Measurements from ENCODE around the gene HTD2.
A peak's percentile ranks its signal among the peaks of the same experiment; 100 is the strongest.
"Not testable (repeated sequence)": the region's sequence is repeated elsewhere in the genome, so short reads cannot be mapped to it uniquely, and the experiment has no call there.

HTD2 gene

GRCh38 chr3:58305882-58306711 lies at the start of gene HTD2, which contains the start of gene RPP14:
TSS of gene HTD2 (plus strand) at chr3:58306520. CDS start at chr3:58317614, 11,094 bp downstream.
TSS of gene RPP14 (plus strand) at chr3:58306245. CDS start at chr3:58310330, 4,085 bp downstream.
- DNase-seq (ENCODE audit: low read depth), result peak; percentile 94

GRCh38 chr3:58258392-58259055 lies 47.8 kb upstream of the HTD2 start:
- DNase-seq (ENCODE audit: low read depth), result no peak

- peak; percentile 64 for DNase-seq (ENCODE audit: low read depth)
These were observed 46.0 kb upstream of the HTD2 start for GRCh38 chr3:58260261-58260731.

- no peak for DNase-seq (ENCODE audit: low read depth)
These were observed 45.6 kb upstream of the HTD2 start for GRCh38 chr3:58260733-58261132.

- no peak for DNase-seq (ENCODE audit: low read depth)
These were observed 44.2 kb upstream of the HTD2 start for GRCh38 chr3:58261954-58262666.

GRCh38 chr3:58266577-58266976 lies 39.7 kb upstream of the HTD2 start:
- DNase-seq (ENCODE audit: low read depth), result no peak

- DNase-seq (ENCODE audit: low read depth), result not testable (repeated sequence)
These were observed 38.8 kb upstream of the HTD2 start for GRCh38 chr3:58267543-58267942.

- no peak for DNase-seq (ENCODE audit: low read depth)
These were observed 37.0 kb upstream of the HTD2 start for GRCh38 chr3:58269356-58269755.

GRCh38 chr3:58270485-58270884 lies 35.8 kb upstream of the HTD2 start:
- DNase-seq (ENCODE audit: low read depth), result no peak

GRCh38 chr3:58271901-58272501 lies 34.3 kb upstream of the HTD2 start:
- DNase-seq (ENCODE audit: low read depth), result peak; percentile 83

GRCh38 chr3:58272891-58273290 lies 33.4 kb upstream of the HTD2 start:
- no peak for DNase-seq (ENCODE audit: low read depth)

GRCh38 chr3:58273362-58273761 lies 33.0 kb upstream of the HTD2 start:
- not testable (repeated sequence) for DNase-seq (ENCODE audit: low read depth)

GRCh38 chr3:58274027-58274614 lies 32.2 kb upstream of the HTD2 start:
- DNase-seq (ENCODE audit: low read depth), result no peak

GRCh38 chr3:58281069-58281468 lies 25.3 kb upstream of the HTD2 start:
- DNase-seq (ENCODE audit: low read depth), result no peak

- DNase-seq (ENCODE audit: low read depth), result no peak
These were observed 21.0 kb upstream of the HTD2 start for GRCh38 chr3:58285334-58285733.

- DNase-seq (ENCODE audit: low read depth), result no peak
These were observed 19.0 kb upstream of the HTD2 start for GRCh38 chr3:58287354-58287753.

- DNase-seq (ENCODE audit: low read depth), result no peak
These were observed 18.1 kb upstream of the HTD2 start for GRCh38 chr3:58288011-58288728.

- DNase-seq (ENCODE audit: low read depth), result not testable (repeated sequence)
These were observed 17.2 kb upstream of the HTD2 start for GRCh38 chr3:58288964-58289613.

GRCh38 chr3:58290446-58290845 lies 15.9 kb upstream of the HTD2 start:
- not testable (repeated sequence) for DNase-seq (ENCODE audit: low read depth)

GRCh38 chr3:58291671-58292338 lies 14.5 kb upstream of the HTD2 start:
- DNase-seq (ENCODE audit: low read depth), result no peak
